GOT3 (cell line): ENCODE data around the gene DOK1.
A peak's percentile ranks its signal among the peaks of the same experiment; 100 is the strongest.

ENCODE experiments used
- DNase-seq: peaks from one replicate; lab custom pipeline; 2025; ENCODE audit warnings: mixed read lengths; lab: John Stamatoyannopoulos, UW

The DOK1 gene

GRCh38 chr2:74553892-74554819, at the start of gene DOK1, which contains the start of gene LOXL3:
Gene DOK1 (plus strand): TSS chr2:74554720. CDS start chr2:74554755, 35 bp downstream.
Gene LOXL3 (minus strand): TSS chr2:74553942. CDS start chr2:74552634, 1,308 bp downstream.
- DNase-seq, result peak; percentile 89

- DNase-seq, result no peak
Observed at GRCh38 chr2:74505448-74506246, 48.9 kb upstream of the DOK1 start.

DNA sequence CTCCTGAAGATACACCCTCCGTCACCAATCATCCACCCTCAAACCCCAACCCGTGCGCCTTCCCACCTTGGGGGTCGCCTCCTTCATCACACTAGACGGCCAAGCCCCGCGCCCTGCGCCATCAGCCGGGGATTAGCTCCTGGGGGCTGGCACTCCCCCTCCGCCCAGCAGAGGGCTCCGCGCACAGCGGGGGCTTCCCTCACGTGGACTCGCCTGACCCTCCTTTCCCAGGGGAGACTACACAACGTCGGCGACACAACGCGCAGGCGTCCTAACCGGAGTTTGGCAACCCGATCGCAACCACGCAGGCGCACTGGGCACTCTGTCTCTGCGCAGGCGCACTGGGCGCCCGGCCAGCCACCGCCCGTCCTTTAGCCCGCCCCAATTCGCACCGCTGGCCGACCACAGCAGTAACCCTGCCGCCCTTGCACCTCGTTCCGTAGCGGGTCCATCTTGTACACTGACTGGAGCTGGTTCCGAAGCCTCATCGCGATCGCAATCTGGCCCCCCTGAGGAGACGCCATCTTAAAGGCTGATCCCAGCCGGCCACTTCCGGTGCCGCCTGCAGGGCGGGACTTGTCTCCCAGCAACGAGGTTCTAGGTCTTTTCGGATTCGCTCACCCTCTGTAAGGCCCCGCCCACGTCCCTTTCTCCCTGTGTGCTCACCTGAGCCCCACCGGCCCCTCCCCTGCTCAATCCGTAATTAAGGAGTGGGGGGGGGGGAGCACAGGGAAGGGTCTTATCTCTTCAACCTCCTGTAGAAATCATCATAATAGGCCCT, 47.2 kb upstream of the DOK1 start, which contains the start of gene PCGF1:
Gene PCGF1, minus strand, starts transcription at position 551 of the 781 bp plus-strand sequence. Its CDS starts 27 bp downstream, at position 524.
- peak; percentile 96 for DNase-seq

- peak; percentile 34 for DNase-seq
Observed at GRCh38 chr2:74507926-74508520, 46.5 kb upstream of the DOK1 start.

- DNase-seq, result no peak
Observed at GRCh38 chr2:74510272-74510671, 44.2 kb upstream of the DOK1 start.

GRCh38 chr2:74511104-74511989, 43.2 kb upstream of the DOK1 start:
- DNase-seq, result no peak

- DNase-seq, result no peak
Observed at GRCh38 chr2:74512744-74513604, 41.5 kb upstream of the DOK1 start.

- no peak for DNase-seq
Observed at GRCh38 chr2:74513605-74514367, 40.7 kb upstream of the DOK1 start.

DNA sequence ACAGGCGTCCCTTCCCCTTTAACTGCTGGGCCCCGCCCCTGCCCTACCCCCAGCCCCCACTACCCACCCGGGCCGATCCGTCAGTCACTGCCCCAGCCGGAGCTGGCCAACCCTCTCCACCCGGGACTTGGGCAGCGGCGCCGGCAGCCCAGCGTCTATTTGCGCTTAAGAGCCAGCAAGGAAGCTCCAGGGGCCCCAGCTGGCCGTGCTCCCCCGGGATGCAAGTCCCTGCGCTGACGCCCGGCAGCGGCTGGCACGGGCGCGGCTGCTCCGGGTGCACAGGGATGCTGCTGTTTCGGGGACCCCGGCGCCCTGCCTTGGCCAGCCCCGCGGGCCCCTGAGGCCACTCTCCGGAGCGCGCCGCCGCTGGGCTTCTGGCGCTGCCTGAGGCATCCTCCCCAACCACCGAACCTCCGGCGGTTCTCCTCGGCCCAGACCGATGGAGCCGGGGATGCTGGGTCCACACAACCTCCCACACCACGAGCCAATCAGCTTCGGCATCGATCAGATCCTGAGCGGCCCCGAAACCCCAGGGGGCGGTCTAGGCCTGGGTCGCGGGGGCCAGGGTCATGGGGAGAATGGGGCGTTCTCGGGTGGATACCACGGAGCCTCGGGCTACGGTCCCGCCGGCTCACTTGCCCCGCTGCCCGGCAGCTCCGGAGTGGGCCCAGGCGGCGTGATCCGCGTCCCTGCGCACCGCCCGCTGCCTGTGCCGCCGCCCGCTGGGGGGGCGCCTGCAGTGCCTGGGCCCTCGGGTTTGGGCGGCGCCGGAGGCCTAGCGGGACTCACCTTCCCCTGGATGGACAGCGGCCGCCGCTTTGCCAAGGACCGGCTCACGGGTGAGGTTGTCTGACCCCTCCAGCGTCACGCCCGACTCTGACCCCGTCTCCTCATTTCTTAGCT, 39.9 kb upstream of the DOK1 start, which contains the start of gene TLX2:
Gene TLX2, plus strand, starts transcription at position 83 of the 903 bp plus-strand sequence. Its CDS starts 357 bp downstream, at position 440.
- DNase-seq, result no peak

GRCh38 chr2:74515271-74515980, 39.1 kb upstream of the DOK1 start:
- no peak for DNase-seq

DNA sequence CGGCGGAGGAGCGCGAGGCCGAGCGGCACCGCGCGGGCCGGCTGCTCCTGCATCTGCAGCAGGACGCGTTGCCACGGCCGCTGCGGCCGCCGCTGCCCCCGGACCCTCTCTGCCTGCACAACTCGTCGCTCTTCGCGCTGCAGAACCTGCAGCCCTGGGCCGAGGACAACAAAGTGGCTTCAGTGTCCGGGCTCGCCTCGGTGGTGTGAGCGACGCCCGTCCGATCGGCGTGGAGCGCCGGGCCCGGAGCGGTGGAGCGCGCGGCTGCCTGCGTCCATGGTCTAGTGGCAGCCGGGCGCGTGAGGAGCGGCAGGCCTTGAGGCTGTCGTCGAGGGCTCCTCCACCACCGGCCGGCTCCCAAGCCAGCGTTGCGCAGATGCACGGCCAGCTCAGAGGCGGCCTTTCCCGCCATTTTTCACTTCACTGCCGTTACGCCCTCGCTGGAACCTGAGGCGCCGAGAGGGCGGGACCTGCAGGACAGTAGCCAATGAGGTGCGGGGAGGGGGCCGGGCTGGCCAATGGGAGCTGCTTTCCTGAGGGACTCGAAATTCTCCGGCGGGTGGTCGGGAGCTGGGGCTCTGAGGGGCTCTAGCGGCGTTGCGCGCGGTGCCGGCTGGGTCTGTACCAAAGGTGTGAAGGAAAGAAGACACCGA, 38.4 kb upstream of the DOK1 start:
- peak; percentile 24 for DNase-seq

DNA sequence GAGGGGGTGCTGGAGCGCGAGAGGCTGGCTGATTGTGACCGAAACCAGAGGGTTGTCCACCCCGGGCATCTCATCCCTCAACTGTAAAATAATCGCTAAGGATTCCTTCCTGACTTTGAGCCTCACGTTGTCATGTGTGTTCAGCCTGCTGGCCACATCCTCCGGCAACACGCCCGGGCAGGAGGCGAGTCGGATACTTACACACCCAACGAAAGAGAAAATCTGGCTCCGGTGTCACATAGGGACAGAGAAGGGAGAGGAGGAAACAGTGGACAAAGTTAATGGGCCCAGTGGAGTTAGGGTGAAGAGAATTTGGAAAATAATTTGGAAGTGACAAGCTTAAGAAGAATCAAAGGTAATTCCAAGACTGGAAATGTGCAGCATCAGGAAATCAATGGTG, 37.9 kb upstream of the DOK1 start:
- DNase-seq, result no peak

GRCh38 chr2:74522516-74522915, 32.0 kb upstream of the DOK1 start:
- DNase-seq, result no peak

- DNase-seq, result no peak
Observed at GRCh38 chr2:74524005-74524404, 30.5 kb upstream of the DOK1 start.

- no peak for DNase-seq
Observed at GRCh38 chr2:74524955-74525716, 29.4 kb upstream of the DOK1 start.
